ENCODE results near the gene SCYGR6.

DNA sequence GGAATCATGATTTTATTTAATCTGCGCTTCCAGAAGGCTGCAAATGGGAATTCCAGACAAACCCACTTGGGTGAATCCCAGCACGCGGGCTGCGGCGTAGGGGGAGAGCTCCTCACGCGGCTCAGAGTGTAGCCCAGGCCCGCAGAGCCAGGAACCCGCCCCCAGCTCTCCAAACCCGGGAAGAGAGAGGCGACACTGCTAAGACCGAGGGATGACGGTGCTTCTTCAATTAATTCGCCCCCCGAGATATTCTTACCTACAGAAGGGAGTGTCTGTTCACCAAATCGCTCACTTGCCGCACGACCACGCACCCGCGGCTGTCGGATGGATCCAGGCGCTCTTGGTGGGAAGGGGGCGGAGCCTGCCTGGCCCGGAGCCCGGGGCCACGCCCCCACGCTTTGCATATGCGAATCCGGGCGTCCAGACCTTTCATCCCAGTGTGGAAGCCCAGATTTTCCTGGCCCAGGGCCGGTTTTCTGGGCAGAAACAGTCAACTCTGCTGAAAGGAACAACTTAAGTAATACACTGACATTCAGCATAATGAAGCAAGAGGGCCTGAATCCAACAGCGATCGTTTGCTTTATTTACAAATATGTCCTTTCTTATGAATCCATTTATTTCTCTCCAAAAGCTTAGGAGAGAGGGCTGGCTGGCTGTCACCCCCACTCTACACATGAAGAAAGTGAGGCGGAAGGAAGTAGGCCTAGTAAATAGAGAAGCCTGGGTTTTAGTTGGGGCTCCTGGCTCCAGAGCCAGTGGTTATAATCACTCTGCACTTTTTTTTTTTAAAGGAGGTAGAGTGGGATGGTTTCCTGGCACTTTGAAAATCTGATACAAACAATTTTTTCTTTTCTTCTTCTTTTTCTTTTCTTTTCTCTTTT, 6.6 kb downstream of the SCYGR6 start, which contains the start of gene SLC19A3:
- TF ChIP-seq ZNF10 (tag by site-specific recombination; IDR thresholded peaks at IDR 0.05): no peak
- TF ChIP-seq, protein P1, sequence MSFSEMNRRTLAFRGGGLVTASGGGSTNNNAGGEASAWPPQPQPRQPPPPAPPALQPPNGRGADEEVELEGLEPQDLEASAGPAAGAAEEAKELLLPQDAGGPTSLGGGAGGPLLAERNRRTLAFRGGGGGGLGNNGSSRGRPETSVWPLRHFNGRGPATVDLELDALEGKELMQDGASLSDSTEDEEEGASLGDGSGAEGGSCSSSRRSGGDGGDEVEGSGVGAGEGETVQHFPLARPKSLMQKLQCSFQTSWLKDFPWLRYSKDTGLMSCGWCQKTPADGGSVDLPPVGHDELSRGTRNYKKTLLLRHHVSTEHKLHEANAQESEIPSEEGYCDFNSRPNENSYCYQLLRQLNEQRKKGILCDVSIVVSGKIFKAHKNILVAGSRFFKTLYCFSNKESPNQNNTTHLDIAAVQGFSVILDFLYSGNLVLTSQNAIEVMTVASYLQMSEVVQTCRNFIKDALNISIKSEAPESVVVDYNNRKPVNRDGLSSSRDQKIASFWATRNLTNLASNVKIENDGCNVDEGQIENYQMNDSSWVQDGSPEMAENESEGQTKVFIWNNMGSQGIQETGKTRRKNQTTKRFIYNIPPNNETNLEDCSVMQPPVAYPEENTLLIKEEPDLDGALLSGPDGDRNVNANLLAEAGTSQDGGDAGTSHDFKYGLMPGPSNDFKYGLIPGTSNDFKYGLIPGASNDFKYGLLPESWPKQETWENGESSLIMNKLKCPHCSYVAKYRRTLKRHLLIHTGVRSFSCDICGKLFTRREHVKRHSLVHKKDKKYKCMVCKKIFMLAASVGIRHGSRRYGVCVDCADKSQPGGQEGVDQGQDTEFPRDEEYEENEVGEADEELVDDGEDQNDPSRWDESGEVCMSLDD (tag by site-specific recombination; IDR thresholded peaks at IDR 0.05): no peak
